ENCODE results near the gene DGAT2L6.

DNA sequence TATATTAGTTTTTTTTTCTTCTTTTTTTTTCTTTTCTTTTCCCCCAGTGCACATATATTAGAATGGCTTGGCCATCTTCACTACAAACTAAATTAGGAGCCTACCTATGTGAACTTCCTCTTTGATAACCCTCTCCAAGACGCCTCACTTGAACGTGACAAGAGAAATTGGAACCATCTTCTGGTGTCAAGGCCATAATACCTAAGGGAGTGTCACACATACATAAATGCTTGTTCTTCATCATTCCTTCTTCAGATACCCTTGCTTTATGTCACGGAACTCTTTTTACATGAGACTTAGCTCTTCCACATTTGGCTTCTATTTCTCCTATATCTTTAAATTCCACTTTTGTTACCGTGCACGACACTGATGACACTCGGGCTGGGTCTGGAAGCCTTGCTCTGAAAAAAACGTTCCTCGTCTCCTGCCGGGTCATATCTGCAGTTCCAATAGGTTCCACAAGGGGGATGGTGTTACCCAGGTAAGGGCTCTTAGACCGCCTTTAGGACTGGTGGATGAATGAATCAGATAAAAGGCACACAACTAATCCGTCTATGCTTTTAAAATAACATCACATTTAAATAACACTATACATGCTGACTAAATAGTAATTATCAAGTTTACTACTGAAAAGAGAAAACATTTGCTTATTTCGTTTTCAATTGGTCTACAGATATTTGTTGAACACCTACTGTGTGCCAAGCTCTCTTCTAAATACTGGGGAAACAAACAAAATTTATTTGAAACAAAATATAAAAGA is 19.9 kb downstream of the DGAT2L6 start:
- TF ChIP-seq, protein P1, sequence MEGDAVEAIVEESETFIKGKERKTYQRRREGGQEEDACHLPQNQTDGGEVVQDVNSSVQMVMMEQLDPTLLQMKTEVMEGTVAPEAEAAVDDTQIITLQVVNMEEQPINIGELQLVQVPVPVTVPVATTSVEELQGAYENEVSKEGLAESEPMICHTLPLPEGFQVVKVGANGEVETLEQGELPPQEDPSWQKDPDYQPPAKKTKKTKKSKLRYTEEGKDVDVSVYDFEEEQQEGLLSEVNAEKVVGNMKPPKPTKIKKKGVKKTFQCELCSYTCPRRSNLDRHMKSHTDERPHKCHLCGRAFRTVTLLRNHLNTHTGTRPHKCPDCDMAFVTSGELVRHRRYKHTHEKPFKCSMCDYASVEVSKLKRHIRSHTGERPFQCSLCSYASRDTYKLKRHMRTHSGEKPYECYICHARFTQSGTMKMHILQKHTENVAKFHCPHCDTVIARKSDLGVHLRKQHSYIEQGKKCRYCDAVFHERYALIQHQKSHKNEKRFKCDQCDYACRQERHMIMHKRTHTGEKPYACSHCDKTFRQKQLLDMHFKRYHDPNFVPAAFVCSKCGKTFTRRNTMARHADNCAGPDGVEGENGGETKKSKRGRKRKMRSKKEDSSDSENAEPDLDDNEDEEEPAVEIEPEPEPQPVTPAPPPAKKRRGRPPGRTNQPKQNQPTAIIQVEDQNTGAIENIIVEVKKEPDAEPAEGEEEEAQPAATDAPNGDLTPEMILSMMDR (IDR thresholded peaks at IDR 0.05 in 8 of 11, conservative IDR thresholded peaks at IDR 0.05 in 3 of 11), result peak; percentile 36 to 76 (median 61)
- TF ChIP-seq POLR2AphosphoS5 (IDR thresholded peaks at IDR 0.05), result no peak

Measured in spleen (tissue), 7 donors.